Stimulated activated CD4-positive, alpha-beta T cell treated with anti-CD3 and anti-CD28 coated beads, Interleukin-15, amount 100 ng/mL, for 24 hours (primary cell): Measurements from ENCODE around the gene RPUSD4.

Source experiments
- DNase-seq: peaks from one replicate; pipeline ENCODE4 v3.0.0-alpha.2; 2020

Gene RPUSD4

DNA sequence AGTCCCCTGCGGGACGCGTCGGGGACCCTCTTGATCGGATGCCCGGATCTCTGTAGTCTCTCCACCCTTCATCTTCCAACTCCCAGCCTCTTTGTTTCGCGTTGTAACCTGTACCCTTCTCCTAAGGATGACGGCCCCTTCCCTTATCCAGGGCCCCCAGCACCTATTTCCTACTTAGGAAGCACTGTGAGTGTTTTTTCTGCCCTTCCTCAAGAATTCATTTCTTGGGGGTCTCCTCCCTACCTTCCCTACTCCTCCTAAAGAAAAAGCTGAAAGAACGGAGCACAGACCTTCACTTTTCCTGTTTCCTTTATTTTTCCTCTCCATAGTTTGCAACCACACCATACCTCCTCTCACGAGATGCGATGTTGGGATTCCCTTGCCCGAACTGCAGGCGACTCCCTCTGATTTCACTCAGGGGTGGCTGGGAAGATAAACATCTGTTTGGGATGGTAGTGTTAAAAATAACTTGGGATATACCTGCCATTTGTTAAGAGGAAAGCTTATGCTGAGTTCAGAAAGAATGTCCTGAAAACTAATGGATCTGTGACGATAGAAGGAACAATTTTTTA, 725 bp upstream of the RPUSD4 start:
- DNase-seq: no peak

DNA sequence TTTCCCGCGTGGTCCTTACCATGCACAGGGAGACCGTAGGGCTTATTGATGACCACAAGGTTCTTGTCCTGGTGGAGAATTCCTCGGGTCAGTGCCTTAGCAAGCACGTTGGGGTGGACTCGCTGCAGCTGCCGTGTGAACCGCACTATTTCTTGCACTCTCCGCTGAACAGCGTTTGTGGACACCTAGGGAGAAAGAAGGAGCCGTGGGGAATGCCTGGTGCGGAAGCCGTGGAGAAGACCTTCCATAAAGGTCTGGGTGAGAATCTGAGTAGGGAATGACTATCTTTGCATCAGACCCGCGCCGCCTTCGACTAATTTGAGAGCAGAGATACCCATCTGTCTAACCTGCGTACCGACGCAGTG, 597 bp downstream of the RPUSD4 start:
- no peak for DNase-seq

DNA sequence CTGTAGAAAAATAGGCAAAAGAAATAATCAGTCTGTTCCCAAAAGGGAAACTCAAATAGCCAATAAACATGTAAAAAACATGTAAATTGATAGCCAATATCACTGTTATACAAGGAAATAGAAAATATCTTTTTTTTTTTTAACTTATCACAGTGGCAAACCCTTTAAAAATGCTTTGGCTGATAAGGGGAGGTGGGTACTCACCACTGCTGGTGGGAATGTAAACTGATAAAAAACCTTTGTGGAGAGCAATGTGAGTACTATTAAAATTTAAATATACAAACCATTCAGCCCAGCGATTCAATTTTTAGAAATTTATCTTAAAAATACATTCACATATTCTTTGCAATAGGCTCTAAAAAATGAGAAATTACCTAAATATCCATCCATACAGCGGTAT, 3.6 kb downstream of the RPUSD4 start:
- no peak for DNase-seq

DNA sequence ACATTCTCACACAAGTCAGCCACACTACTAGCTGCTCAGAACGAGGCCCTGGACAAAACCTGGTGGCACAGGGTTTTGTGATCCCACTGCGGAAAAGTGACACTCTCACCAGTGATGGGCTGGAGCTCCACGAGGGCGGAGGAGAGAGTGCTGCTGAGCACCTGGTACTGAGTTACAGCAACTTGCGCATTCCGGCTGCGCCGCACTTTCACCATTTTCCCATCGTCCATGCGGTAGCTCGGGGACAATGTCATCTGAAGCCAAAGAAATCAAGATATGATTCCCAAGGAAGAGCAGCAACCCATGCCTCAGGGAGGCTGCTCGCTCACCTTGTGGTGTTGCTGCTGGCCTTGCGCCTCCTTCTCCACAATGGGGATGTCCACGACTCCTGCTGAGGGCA, 6.1 kb downstream of the RPUSD4 start:
- DNase-seq: no peak

DNA sequence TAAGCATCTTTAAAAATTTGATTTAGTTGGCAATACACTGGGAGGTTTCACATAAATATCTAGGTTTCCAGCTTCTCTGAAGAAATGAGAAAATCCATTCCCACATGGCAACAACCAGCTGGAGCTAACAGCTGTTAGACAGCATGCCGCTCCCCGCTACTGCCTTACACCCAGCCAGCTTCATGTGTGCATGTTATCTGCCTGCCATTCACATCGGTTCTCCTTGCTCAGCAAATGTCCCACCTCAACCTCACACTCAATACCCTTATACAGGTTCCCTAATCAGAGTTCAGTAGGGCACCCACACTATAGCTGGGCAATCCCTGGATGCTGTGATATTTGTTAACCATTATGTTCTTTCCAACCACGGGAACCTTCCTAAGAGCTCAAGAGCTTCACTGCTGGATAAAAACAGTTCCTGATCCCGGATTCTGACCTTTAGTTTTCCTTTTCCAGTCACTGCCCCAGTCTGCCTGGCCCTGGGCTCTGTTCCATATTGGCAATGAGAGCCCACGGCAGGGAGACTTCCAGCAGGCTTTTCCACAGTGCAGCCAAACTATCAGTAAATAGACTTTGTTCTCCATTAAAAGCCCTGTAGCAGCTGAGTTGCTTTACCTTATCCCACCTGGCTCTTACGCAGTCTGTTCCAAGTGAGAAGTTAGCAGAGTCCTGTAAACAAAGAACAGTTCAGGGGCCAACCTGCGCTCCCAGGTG, 8.6 kb downstream of the RPUSD4 start:
- no peak for DNase-seq

DNA sequence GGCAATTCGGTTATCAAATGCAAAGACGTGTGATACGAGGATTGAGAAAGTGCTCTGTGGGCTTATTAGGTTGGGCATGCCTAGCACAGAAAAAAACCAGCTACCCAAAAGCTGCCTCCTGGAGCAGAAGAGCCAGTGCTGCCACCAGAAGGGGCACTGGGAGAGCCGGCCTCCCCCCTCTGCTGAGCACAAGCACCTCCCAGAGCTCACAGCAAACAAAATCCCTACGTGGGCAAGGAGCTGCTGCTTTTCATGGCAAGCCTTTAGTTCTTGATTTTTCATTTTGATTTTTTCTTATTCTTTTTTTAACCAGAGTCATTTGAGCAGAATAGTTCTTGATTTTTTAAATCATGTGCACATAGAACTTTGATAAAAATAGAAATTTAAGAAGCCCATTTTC, 12.8 kb downstream of the RPUSD4 start:
- DNase-seq: no peak

DNA sequence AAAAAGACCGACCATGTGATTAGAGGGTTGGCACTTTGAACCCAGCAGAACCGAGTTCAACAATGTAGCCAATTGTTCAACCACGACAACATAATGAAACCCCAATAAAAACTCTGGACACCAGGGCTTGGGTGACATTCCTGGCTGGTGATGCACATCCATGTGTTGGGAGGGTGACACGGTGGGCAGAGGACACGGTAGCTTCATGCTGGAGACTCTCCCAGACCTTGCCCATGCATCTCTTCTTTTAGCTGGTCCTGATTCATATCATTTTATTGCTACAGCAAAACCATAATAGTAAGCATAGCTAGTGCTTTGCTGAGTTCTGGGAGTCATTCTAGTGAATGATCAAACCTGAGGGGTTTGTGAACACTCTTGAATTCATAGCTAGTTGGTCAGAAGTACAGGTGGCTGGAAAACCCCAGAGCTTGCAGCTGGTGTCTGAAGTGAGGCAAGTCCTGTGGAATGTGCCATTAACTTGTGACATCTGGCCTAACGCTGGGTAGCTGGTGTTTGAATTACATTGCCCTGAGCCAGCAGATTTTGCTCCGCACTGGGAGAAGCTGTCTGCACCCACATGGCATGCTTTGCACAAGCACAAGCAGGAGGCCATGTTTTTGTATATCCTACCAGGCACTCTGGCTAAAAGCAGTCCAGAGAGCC, 14.0 kb downstream of the RPUSD4 start:
- DNase-seq: no peak

DNA sequence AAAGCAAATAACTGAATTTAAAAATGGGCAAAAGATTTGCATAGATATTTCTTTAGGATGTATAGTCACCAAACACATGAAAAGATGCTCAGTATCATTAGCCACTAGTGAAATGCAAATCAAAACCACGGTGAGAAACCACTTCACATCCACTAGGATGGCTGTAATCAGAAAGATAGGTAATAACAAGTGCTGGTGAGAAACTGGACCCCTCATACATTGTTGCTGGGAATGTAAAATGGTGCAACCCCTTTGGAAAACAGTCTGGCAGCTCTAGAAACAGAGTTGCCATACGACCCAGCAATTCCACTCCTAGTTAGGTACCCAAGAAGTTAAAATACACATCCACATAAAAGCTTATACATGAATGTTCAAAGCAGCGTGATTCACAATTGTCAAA, 16.3 kb downstream of the RPUSD4 start:
- no peak for DNase-seq

DNA sequence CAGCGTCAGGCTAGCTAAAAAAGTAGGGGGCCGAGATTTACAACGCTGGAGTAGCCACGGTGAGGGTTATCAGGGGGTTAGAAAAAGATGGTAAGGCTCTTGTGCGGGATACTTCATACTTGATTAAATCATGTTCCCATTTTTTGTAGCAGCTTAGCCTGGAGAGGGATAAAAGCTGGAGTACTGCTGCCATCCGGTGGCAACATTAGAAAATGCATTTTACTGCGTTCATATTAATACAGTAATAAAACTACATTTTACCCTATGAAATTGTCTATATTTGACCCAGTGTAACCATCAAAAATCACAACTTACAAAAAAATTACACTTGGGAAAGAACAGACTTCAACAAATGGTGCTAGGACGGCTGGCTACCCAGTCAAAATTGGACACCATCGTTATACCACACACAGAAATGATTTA, 17.3 kb downstream of the RPUSD4 start:
- DNase-seq: peak; percentile 51

DNA sequence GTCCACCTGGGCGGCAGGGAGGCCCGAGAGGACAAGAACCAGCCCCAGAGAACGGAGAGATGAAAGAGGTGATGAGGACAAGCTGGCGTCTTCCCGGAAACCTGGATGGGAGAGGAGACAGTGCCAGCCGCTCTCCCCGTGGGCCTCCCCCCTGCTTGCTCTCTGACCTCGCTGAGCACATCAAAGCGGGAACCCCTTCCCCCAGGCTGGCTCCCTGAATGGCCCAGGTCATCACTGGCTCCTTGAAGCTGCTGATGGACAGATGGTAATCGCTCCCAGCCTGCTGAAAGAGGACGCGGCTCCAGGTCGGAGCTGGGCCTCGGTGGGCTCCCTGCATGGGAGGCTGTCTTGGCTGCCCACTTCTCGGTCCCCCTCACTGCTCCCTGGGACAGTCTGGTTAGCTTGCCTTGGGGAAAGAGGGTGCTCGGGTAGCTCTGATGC, 18.4 kb downstream of the RPUSD4 start:
- DNase-seq: no peak

DNA sequence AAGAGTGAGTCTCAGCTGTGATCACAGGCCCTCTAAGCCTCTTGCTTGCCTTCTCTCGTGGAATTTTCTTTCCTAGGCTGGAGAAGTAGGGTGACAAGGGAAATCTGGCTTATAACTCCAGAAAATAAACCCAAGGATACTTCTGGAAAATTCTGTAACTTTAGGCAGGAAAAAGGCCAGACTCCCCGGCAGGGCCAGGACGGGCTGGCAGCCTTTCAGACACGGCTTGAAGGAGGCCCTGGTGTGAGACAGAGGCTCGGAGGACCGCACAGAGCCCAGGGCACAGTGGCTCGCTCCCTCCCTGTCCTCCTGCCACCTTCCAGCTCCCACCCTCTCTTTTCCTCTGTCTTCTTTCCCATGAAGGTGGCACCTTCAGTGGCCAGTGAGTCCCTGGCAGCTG, 19.1 kb downstream of the RPUSD4 start:
- DNase-seq: no peak

DNA sequence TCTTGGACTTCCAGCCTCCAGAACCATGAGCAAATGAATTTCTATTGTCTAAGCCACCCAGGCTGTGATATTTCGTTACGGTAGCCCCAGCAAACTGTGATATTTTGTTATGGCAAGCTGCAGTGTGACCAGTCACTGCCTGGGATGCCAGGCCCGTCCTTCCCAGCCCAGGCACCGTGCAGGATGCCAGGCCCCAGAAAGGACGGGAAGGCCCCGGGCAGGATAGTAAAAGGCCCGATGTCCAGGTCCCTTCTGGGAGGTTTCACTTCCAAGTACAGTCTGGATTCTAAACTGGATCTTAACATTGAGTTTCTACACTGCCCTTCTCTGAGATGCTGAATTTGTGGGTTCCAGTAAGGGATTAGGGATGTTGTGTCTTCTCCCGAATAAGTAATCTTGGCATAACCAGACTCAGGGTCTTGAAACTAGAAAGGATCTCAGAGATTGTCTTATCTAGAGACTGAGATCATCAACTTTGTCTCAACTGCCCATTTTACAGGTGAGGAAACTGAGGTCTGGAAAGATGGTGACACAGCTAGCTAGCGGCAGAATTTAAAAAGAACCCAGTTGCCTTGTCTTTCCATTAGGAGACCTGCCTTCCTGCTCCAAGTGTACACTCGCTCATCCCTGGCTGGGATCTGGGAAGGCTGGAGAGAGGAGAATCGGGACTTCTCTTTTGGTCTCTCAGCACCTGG, 19.9 kb downstream of the RPUSD4 start:
- no peak for DNase-seq

DNA sequence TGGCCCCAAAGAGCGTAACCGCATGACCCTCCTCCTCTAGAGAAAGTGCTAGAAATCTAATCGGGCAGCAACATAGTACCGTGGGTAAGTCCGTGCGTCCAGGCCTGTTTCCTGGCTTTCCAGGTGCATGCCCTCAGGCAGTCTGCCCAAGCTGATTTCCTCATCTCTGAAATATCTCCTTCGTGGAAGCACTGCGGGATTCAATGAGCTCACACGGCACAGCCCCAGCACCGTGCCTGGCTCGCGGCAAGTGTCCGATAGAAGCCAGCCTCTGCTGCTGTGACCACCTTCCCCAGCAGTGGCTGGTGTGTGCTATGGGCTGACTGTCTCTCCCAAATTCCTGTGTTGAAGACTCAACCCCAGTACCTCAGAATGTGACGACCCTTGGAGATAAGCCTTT, 20.7 kb downstream of the RPUSD4 start:
- DNase-seq: no peak

DNA sequence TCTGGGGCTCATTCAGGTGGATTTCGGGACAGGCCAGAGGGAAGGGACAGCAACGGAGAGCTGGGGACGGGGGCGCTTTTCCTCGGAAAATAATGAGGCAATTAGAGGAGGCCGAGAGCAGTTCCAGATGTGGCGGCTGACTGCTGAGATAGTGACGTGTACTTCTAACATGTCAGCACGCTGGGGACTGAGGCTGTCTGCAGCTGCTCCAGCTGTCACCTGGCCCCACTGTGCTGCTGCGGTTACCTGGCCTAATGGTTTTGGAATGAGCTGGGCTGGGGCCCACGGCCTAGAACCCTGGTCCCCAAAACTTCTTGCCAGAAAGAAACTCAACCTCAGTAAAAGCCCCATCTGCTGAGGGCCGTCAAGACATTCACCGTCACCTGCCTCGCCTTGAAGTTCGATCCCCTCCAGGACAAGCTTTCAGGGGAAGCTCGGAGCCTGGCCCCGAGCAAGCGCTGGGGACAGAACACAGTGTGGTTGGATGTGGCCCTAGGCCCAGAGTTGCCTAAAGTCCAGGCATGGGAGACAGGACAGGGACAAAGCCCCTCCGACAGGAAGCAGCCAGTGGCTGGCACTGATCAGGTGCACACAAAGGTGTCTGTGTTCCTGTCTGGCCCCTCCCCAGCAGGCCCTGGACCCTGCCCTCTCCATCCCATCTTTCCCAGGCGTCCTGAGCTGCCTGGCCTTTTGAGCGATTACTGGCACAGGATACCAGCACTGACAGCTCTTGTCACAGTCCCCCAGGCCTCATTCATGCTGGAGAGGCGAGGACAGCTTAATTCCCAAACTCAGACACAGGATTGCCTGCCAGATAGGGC, 22.1 kb downstream of the RPUSD4 start:
- no peak for DNase-seq

DNA sequence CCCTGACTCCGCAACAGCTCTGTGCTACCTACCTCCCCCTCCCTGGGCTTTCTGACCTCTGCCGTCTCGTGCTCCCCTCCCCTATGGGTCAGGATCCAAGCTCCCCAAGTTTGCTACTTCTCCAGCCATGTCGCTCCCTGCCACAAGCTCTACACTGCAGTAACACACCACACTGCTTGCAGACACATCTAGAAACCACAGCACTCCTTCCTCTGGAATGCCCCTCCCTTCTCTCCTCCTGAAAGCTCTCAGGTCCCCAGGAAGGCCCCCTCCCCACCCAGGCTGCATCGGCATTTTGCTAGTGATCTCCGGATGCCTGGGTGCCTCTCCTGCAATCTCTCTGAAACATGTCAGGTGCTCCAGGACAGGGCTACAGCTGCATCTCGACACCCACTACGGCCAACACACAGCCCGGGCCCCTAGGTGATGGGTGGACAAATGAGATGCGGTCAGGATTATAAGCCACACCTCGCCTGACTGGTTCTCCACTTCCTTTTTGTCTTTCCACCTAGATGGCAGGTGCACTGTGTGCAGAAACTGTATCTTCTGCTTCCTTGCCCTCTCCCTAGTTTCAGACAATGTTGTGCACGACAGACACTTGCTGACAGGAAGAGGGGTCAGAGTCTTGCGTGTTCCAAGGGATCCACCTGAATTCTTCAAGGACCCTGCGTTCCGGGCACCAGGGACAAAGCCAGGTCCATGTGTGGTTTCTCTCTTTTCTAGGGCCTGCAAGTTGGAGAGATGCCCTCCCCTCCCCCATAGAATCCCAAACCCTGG, 22.9 kb downstream of the RPUSD4 start:
- DNase-seq: no peak

DNA sequence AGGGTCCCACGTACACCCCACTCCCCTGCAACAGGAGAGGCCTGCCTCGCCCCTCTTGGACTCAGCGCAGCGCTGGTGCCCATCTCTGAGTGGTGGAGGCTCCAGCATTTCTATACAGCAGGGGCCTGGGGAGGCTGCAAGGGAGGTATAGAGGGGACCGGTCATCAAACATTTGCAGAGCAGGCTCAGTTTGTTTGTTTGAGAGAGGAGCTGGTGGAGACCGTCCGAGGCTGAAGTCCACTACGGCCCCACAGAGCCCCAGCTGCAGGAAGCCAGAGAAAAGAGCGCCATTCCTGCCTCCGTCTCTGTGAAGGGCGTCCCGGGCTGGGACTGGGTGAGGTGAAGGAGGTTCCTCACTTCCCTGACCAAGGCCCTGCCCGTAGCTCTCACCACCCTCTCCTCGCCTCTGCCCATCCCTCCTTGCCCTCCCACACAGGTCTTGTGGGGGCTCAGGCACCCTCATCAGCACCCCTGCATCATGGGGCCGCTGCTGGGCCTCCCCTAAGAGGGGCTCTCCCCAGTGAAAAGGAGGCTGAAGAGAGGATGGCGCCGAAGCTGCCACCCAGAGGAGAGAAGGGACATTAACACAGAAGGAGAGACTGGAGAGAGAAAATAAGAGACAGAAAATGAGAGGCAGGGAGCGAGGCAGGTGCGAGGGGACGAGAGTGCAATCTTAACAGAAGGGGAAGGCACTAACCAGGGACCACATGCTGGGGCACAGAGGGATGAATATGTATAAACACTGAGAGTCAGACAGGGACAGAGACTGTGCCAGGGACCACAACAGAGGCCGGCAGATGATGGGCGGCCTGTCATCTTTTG, 24.5 kb downstream of the RPUSD4 start:
- no peak for DNase-seq

DNA sequence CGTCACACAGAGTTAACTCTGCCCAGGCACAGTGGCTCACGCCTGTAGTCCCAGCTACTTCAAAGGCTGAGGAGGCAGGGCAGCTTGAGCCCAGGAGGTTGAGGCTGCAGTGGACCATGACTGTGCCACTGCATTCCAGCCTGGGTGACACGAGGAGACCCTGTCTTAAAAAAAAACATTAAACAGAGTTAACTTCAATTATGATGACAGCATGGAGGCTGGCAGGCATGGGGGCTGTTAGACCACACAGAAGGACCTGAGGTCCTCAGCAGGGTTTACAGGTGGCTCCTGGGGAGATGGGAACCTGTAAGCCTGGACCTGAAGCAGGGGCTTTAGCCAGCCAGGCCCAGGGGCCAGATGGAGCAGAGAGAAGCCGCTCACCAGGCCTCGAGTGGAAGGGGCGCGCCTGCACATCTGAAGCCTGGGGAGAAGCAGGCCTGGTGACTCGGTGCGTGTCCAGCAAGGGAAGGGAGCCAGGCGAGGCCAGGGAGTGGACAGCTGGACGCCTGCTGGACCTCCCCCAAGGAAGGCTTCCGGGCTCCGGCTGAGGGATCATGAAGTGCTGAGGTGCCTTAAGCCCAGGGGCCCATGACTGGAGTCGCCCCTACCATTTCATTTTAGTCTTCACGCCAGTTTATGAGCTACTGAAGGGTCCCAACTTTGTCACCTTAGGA, 25.3 kb downstream of the RPUSD4 start:
- DNase-seq: no peak

DNA sequence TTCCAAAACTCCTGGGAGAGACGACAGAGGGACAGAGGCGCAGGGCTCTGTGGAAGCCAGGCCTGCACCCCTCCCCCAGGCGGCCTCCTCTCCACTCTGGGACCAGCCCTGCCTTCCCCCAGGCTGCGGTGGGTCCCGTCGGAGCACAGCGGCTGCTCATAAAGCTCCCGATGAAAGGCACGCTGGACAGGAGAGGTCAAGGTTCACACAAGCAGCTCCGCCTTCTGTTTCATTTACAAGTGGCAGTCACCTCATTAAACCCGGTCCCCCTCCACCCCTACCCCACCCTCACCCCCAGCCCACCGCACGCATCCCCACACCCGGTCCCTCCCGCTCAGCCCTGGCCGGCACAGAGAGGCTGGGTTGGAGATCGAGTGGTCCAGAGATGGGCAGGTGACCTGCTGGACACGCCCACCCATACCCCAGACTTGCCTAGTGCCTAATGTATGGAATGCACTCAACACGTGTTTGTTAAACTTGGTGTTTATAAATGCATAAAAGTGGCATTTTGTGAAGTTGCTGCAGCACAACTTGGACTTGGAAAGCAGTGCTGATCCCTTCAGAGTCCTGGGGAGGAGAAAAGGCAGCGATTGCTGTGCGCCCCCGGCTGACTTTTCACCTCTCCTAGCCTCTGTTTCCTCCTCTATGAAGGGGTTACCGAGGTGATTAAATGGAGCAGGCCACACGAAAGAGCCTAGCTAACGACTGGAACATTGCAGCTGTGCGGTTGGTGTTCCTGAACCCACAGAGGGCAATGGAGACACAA, 26.0 kb downstream of the RPUSD4 start:
- DNase-seq: no peak

DNA sequence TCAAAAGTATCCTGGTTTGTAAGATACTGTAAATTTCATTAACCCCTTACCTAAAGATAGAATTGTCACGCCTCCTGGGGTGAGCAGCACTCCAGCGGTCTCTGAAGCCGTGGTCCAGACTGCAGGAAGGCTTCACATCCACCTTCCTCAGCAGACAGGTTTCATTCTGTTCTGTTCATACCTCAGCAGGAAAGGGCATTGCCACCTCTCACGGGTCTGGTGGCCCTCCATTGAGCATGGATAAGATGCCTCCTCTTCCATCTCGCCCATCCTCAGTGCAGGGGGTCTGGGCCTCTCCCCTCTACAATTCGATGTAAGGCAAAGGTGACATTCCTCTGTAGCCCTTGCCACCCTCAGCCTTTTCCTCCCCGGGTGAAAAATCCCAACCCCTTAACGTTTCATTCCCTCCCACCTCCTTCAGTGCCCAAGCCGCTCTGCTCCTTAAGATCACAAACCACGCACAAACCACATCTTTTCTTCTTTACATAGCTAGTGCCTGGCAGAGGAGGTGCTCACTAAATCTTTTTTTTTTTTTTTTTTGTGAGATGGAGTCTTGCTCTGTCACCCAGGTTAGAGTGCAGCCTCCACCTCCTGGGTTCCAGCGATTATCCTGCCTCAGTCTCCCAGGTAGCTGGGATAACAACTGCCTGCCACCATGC, 28.5 kb downstream of the RPUSD4 start:
- DNase-seq: no peak
